Suprapubic skin (tissue), 4 donors: ENCODE data around the gene IER5. TPM values are rescaled to one million over a fixed set of nuclear protein-coding genes. Genes with fewer than 3 reads are reported as not detected.

Experiments
- DNase-seq, 2 donors: peaks; one replicate each; pipeline ENCODE4 v3.0.0-alpha.2; 2019; ENCODE audit warnings: low spot score in 2 of 2
- H3K27ac ChIP-seq: fragments of 200-600 bp; sonication (generic); one replicate; pipeline ENCODE4 v1.5.1; 2019
- H3K27me3 ChIP-seq: fragments of 200-600 bp; sonication (generic); one replicate; pipeline ENCODE4 v1.5.1; 2019
- H3K36me3 ChIP-seq: fragments of 200-600 bp; sonication (generic); one replicate; pipeline ENCODE4 v1.5.1; 2019
- H3K4me1 ChIP-seq: fragments of 200-600 bp; sonication (generic); one replicate; pipeline ENCODE4 v1.5.1; 2019
- H3K4me3 ChIP-seq: fragments of 200-600 bp; sonication (generic); one replicate; pipeline ENCODE4 v1.5.1; 2019; ENCODE audit warnings: mild to moderate bottlenecking
- H3K9me3 ChIP-seq: fragments of 200-600 bp; sonication (generic); one replicate; pipeline ENCODE4 v1.5.1; 2019
- EP300 ChIP-seq: sonication (generic); formaldehyde crosslinking; IDR thresholded peaks from one replicate; pipeline ENCODE4 v1.6.1; 2017; ENCODE audit warnings: antibody characterized with exemption
- POLR2A ChIP-seq, 2 donors: fragments of 450-650 bp; IDR thresholded peaks; one replicate each; pipeline ENCODE4 v1.6.1; 2017; ENCODE audit warnings: antibody characterized with exemption in 2 of 2, mild to moderate bottlenecking in 2 of 2, moderate library complexity in 2 of 2
- POLR2AphosphoS5 ChIP-seq, 3 donors: sonication (generic); formaldehyde crosslinking; IDR thresholded peaks; one replicate each; pipeline ENCODE4 v1.6.1; 2017; ENCODE audit warnings: antibody characterized with exemption in 3 of 3
- WGBS: methylation state at CpG from one replicate; pipeline ENCODE4 v1.1.5; 2018; 5-methylcytosine and 5-hydroxymethylcytosine counted together
- total RNA-seq, 4 donors: library from RNA; depleted of rRNA; stranded (reverse); fragments of >200 nt; gene quantifications; one replicate each; pipeline ENCODE4 v1.1.0, GENCODE V29; 2016
- TF ChIP-seq, protein P1 (sequence below), 2 donors: fragments of 200-600 bp in 1 of 2; fragments of 450-650 bp in 1 of 2; sonication (generic) in 1 of 2; IDR thresholded peaks; one replicate each; pipeline ENCODE4 v1.5.1; 2016 to 2019; ENCODE audit warnings: antibody characterized with exemption in 2 of 2, mild to moderate bottlenecking in 1 of 2, moderate library complexity in 1 of 2

IER5 gene
- total RNA-seq, 4 donors from 2014 or later, result 11.3 to 30.4 (median 24.4) TPM

DNA sequence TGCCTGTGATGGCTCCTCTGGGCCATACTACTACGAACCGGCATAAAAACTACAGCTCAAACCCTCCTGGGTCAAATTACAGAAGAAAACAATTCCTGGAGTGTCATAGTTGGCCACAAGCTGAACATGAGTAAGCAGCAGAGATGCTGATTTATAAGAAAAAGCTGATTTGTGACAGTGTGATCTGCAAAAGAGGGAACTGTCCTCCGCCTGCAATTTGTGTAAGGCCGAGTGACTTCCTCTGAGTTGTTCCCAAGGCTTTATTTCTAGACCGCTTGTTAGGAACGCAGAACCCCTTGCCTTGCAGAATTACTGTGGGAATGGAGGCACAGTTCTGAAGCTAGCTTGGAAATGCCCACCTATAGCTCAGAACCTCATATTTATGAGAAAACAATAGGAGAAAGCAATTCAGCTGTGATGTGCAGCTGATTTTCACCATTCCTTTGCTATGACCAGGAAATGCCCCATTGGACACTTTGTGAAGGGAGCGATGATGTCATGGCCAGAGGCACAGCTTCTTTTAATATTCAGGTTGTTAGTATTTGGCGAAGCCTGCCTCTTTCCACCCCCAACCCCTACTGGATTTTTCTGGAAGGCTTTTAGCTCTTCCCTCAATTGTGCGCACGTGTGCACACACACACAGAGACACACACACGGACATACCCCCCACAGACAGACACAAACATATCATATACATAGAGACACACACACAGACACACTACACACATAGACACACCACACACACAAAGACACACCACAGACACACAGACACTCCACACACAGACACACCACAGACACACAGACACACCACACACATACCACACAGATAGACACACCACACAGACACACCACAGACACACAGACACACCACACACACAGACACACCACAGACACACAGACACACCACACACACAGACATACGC lies 47.6 kb downstream of the IER5 start:
- Histone ChIP-seq H3K9me3 (no peaks in the 10 kb centered on the region), H3K4me1 (peaks cover 36% of the 10 kb centered on the region), H3K27ac (peak overlapping the region; percentile 56), H3K27me3 (no peaks in the 10 kb centered on the region), H3K4me3 (no peak overlapping the region), H3K36me3 (no peaks in the 10 kb centered on the region)
- TF ChIP-seq, protein P1, sequence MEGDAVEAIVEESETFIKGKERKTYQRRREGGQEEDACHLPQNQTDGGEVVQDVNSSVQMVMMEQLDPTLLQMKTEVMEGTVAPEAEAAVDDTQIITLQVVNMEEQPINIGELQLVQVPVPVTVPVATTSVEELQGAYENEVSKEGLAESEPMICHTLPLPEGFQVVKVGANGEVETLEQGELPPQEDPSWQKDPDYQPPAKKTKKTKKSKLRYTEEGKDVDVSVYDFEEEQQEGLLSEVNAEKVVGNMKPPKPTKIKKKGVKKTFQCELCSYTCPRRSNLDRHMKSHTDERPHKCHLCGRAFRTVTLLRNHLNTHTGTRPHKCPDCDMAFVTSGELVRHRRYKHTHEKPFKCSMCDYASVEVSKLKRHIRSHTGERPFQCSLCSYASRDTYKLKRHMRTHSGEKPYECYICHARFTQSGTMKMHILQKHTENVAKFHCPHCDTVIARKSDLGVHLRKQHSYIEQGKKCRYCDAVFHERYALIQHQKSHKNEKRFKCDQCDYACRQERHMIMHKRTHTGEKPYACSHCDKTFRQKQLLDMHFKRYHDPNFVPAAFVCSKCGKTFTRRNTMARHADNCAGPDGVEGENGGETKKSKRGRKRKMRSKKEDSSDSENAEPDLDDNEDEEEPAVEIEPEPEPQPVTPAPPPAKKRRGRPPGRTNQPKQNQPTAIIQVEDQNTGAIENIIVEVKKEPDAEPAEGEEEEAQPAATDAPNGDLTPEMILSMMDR (IDR thresholded peaks at IDR 0.05), result no peak
- TF ChIP-seq POLR2A (IDR thresholded peaks at IDR 0.05), result no peak
- TF ChIP-seq EP300, result no peak
- TF ChIP-seq POLR2AphosphoS5 (IDR thresholded peaks at IDR 0.05), result no peak
- no peak for DNase-seq
- 63% methylated on average over 12 of the region's 12 CpGs for WGBS

DNA sequence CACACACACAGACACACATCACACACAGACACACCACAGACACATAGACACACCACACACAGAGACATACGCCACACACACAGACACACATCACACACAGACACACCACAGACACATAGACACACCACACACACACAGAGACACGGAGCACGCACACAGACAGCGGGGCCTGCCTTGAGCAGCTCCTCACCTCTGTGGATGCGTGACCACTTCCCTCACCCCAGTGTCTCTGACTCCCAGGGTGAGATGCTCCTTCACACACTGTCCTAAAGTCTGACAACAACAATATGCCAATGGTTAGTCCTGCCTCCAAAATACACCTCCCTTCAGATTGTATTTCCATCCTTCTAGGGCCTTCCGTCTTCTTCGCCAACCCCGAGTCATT lies 48.2 kb downstream of the IER5 start:
- Histone ChIP-seq H3K9me3 (no peaks in the 10 kb centered on the region), H3K4me3 (no peak overlapping the region), H3K27ac (no peak overlapping the region), H3K27me3 (no peaks in the 10 kb centered on the region), H3K36me3 (no peaks in the 10 kb centered on the region), H3K4me1 (peaks cover 34% of the 10 kb centered on the region)
- DNase-seq, result no peak
- 91% methylated on average over 8 of the region's 8 CpGs for WGBS
- TF ChIP-seq EP300 (no peak), POLR2AphosphoS5 (IDR thresholded peaks at IDR 0.05) (no peak), POLR2A (IDR thresholded peaks at IDR 0.05) (no peak)
- TF ChIP-seq, protein P1 (IDR thresholded peaks at IDR 0.05), result no peak

DNA sequence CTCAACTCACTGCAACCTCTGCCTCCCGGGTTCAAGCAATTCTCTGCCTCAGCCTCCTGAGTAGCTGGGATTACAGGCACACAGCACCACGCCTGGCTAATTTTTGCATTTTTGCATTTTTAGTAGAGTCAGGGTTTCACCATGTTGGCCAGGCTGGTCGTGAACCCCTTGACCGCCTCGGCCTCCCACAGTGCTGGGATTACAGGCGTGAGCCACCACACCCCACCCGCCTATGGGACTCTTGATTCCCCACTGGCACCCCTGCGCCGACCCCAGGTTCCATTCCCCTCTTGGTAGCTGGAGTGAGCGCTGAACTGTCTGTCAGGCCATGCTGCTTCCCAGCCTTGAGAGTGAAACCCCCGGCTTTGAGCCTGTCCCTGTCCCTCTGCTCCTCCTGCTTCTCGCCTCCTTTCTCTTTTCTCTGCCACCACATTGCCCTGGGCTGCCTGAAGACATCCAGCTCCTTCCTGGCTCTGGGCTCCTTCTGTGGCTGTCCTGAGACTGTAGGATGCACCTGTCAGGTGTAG lies 48.8 kb downstream of the IER5 start:
- no peak for DNase-seq
- Histone ChIP-seq H3K27ac (no peak overlapping the region), H3K4me3 (no peak overlapping the region), H3K36me3 (no peaks in the 10 kb centered on the region), H3K27me3 (no peaks in the 10 kb centered on the region), H3K4me1 (peaks cover 38% of the 10 kb centered on the region), H3K9me3 (no peaks in the 10 kb centered on the region)
- 97% methylated on average over 10 of the region's 12 CpGs for WGBS
- no peak for TF ChIP-seq POLR2AphosphoS5 (IDR thresholded peaks at IDR 0.05)
- no peak for TF ChIP-seq EP300
- TF ChIP-seq, protein P1 (IDR thresholded peaks at IDR 0.05), result no peak
- no peak for TF ChIP-seq POLR2A (IDR thresholded peaks at IDR 0.05)

DNA sequence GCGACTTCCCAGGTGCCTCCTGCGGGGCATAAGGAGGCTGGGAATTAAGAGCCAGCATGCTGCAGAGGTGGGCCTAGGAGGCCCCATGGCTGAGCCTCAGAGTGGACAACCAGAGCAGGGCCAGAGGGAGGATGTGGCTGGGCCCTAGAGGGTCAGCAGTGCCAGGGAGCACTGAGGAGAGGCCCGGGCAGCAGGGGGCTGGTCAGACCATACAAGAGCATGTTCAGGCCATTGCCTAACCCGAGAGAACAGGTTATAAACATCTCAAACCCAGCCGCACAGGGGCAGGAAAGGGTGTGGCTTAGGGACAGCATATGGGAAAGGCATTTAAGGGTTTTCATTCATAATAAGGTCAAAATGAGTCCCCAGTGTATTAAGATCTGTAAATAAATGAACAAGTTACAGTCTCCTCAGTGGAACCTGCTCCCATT lies 51.1 kb downstream of the IER5 start:
- Histone ChIP-seq H3K4me1 (peaks cover 36% of the 10 kb centered on the region), H3K27ac (no peak overlapping the region), H3K4me3 (no peak overlapping the region), H3K27me3 (no peaks in the 10 kb centered on the region), H3K9me3 (no peaks in the 10 kb centered on the region), H3K36me3 (no peaks in the 10 kb centered on the region)
- DNase-seq, result peak in 1 of 2 donors; percentile 50
- no peak for TF ChIP-seq EP300
- TF ChIP-seq, protein P1 (IDR thresholded peaks at IDR 0.05), result no peak
- no peak for TF ChIP-seq POLR2AphosphoS5 (IDR thresholded peaks at IDR 0.05)
- TF ChIP-seq POLR2A (IDR thresholded peaks at IDR 0.05), result no peak
- WGBS, result 56% methylated on average over 4 of the region's 5 CpGs

DNA sequence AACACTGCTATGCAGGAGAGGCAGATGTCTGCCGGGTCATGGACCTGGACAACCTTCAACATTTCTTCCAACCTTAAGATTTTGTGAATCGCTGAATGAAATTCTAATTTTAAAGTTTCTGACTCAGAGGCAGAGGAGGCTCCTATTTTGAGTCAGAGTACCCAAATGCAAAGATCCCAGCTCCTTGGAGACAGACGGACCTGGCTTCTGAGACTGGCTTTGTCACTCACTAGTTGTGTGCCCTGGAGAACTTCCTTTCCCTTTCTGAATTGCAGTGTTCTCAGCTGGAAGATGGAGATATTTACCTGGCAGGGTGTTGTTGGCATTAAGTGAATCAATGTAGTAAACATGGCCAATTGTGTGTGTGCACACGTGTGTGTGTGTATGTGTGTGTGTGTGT lies 51.9 kb downstream of the IER5 start:
- no peaks in the 10 kb centered on the region for H3K9me3 ChIP-seq
- WGBS, result 68% methylated on average over 4 of the region's 4 CpGs
- no peaks in the 10 kb centered on the region for H3K36me3 ChIP-seq
- no peaks in the 10 kb centered on the region for H3K27me3 ChIP-seq
- no peak for TF ChIP-seq EP300
- TF ChIP-seq POLR2AphosphoS5 (IDR thresholded peaks at IDR 0.05), result no peak
- TF ChIP-seq, protein P1 (IDR thresholded peaks at IDR 0.05), result no peak
- TF ChIP-seq POLR2A (IDR thresholded peaks at IDR 0.05), result no peak
- H3K27ac ChIP-seq, result no peak overlapping the region
- peaks cover 28% of the 10 kb centered on the region for H3K4me1 ChIP-seq
- no peak overlapping the region for H3K4me3 ChIP-seq
- peak in 1 of 2 donors; percentile 11 for DNase-seq
